SH-SY5Y (cell line): ENCODE data around the gene FRMD5.

ENCODE experiments used
- GATA2 ChIP-seq: IDR thresholded peaks from 2 replicates; pipeline ENCODE4 v1.6.1; 2011; ENCODE audit warnings: mild to moderate bottlenecking, low read depth, low read length
- GATA3 ChIP-seq: IDR thresholded peaks from 2 replicates; pipeline ENCODE4 v1.6.1; 2011; ENCODE audit warnings: low read depth, mild to moderate bottlenecking, low read length, moderate library complexity

The FRMD5 gene

DNA sequence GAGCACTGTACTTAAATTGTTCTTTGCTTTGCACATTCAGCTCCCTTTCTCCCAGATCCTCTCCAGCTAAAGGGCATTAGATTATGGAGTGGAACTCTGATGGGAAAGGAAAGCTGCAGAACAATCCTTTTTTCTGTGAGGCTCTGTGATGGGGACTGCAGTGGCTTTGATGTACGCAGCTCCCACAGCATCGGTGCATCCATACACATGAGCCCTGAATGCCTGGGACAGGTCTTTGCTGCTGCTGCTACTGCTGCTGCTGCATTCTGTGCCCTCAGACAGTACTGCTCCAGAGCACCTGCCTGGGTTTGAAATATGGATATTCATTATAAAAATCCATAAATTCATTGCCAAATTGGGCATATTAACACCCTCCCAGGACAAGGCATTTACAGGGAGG is 203.9 kb downstream of the FRMD5 start:
- TF ChIP-seq GATA2 (no peak), GATA3 (no peak)

DNA sequence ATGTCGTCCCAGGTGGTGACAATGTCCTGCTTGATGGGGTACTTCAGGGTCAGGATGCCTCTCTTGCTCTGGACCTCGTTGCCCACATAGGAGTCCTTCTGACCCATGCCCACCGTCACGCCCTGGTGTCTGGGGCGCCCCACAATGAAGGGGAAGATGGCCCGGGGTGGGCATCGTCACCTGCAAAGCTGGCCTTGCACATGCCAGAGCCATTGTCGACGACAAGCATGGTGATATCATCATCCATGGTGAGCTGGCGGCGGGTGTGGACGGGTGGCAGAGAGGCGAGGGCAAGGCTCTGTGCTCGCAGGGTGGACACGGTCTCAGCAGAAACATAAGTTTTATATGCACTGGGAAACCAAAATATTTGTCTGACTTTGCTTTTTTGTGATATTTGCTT is 205.1 kb downstream of the FRMD5 start:
- TF ChIP-seq GATA3 (no peak), GATA2 (no peak)

DNA sequence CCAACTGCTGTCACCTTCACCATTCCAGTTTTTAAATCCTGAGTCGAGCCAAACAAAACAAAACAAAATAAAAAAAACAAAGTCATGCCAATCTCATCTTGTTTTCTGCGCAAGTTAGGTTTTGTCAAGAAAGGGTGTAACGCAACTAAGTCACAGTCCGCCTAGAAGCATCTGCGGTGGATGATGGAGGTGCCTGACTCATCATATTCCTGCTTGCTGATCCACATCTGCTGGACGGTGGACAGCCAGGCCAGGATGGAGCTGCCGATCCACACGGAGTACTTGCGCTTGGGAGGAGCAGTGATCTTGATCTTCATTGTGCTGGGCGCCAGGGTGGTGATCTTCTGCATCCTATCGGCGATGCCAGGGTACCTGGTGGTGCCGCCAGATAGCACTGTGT is 206.2 kb downstream of the FRMD5 start:
- no peak for TF ChIP-seq GATA2
- no peak for TF ChIP-seq GATA3

DNA sequence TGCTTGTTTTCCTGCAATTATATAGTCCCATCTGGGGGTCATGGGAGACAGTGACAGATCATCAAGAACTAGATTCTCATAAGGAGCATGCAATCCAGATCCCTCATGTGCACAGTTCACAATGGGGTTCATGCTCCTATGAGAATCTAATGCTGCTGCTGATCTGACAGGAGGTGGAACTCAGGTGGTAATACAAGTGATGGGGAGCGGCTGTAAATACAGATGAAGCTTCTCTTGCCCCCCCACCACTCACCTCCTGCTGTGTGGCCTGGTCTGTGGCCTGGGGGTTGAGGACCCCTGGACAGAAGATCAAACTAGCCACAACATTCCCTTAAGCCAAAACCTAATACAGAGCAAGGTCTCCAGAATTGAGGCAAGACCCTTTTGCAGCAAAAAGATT is 207.1 kb downstream of the FRMD5 start:
- TF ChIP-seq GATA3: no peak
- no peak for TF ChIP-seq GATA2

DNA sequence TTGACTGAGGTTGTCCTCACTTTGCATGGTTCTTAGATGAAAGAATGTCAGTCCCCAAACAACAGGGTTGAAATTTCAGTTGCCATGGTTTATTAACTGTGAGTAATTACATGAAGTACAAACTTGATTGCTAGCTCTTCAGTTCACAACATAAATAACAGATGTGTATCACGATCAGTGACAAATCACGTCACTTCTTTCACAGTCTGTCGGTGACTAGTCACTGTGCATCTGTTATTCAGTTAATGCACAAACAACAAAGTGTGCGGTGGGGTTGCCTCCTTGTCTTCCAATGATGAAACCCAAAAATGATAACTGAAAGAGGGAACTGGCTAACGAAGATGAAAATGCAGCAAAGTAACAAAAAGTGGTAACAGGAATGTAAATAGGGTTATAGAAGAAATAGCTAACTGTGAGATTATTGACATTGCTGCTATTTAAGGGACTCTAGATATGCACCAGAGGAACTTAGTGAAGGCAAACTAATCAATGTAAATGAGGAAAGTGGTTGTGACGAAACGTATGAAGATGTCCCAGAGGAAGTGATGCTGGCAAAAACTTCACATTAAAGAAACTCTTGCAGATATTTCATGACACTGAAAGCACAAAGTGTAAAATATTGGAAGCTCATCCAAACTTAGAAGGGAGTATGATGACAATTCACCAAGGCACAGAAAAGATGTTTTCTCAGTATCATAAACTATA is 208.9 kb downstream of the FRMD5 start:
- TF ChIP-seq GATA2: no peak
- no peak for TF ChIP-seq GATA3

DNA sequence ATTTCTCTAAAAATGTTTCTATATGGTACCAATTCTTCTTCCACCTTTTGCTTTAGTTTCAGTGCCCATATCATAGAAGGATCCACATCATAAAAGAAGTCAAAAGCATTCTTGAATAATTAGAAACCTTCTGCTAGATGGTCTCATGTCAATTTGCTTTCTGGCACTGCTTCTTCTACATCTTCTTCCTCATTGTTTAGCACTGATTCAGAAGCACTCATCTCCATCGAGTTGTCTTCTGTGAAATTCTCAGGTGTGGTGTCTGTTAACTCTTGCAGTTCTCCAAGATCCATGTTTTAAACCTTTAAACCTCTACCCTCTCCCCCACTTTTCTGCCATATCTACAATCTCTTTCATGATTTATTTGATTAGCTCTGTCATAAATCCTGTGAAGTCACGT is 213.5 kb downstream of the FRMD5 start:
- no peak for TF ChIP-seq GATA3
- TF ChIP-seq GATA2: no peak

DNA sequence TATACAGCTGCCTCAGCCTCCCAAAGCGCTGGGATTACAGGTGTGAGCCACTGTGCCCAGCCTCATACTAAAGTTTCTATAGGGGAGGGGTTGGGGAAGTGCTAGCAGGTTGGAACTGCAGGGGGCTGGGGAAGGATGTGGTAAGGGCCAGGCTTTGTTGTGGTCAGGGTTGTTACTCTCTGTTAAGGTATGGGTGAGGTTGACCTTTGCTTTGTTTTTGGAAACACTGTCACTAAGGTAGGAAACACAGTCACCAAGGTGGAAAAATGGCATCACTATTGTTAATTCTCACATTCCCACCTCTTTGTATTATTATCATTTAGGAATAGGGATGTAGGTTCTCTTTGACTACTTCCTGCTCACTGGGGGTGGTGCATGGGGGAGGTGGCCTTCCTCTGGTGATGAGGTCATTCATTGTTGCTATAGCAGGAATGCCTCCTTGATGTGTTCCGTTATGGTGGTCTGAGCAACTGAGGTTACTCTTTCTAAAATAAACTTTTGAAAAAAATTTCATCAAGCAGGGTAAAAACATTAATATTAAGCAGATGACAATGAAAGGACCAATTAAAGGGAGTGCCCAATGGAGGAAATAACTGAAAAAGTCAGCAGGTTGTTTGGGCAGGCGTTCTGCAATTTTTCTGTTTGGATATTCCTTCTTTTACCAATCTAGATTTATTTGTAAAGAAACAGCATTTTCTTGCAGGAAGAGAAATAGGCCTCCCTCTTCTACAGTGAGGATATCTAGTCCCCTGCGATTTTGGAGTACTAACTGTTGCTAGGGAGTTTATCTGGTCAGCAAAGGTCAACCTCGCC is 217.8 kb downstream of the FRMD5 start:
- TF ChIP-seq GATA3 (no peak), GATA2 (no peak)

DNA sequence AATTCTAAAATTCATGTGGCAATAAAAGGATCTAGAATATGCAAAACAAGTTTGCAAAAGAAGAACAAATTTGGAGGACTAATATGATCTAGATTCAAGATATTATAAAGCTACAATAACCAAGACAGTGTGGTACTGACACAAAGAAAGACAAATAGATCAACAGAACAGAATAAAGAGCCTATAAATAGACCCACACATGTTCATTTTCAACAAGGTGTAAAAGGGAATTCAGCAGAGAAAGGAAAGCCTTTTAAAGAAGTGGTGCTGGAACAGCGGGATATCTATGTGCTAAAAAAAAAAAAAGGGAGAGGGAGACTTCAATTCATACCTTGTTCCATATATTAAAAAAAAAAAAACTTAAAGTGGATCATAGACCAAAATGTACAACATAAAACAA is 219.3 kb downstream of the FRMD5 start:
- TF ChIP-seq GATA2 (no peak), GATA3 (no peak)

DNA sequence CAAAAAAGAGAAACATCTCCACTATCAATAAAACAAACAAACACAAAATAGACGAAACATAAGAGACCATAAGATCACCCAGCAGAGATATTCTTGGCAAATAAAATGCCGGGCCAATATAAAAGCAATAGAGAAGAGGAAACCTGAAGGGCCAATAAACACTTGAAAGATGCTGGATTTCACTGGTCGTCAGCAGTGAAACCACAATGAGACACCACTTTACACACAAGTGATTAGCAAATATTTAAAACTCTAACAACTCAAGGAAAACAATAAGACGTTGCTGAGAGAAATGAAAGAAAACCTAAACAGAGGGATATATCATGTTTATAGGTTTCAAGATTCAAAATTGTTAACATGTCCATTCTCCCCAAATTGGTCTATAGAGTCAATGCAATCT is 219.7 kb downstream of the FRMD5 start:
- TF ChIP-seq GATA3 (no peak), GATA2 (no peak)

DNA sequence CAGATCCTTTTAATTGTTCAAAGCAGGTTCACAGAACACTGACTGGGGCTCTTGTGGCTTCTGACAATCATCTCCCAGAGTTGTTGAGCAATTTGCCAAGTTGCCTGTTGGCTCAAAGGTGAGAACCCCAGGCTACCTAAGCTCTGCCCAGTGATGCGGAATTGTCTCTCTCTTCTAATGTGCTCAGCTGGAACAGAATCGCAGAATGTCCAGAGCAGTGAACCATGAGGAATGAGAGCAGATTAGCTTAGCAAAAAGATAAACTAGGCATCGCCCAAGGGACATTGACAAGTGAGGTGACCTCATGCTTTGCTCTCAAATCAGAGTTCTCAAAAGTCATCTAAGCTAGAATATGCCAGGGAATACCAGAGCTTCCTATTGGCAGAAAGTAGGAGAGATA is 220.2 kb downstream of the FRMD5 start:
- TF ChIP-seq GATA2 (no peak), GATA3 (no peak)

DNA sequence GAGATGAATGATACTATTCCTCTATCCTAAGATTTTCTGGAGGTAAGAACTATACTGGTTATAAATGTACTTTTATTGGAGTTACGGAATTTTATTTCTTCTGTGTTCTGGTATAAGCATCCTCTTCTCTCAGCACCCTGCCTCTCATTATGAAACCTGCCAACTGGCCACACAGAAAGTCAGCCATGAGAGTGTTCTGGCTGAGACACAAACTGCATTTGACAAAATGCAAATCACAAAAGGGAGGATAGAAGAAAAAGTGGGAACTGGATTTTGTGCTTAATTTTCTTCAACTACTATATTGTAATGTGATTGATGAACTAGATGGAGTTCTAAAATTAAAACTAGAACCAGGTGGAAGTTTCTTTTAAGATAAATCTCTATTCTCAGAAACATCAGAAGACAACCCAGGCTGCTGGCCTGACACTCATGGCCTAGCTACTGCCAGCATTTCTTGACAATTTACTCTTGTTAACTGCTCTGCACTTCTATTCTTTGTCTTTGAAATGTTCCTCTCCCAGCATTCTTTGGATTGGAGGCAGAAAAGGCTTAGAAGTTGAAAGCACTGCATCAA is 225.2 kb downstream of the FRMD5 start:
- TF ChIP-seq GATA3 (no peak), GATA2 (no peak)

DNA sequence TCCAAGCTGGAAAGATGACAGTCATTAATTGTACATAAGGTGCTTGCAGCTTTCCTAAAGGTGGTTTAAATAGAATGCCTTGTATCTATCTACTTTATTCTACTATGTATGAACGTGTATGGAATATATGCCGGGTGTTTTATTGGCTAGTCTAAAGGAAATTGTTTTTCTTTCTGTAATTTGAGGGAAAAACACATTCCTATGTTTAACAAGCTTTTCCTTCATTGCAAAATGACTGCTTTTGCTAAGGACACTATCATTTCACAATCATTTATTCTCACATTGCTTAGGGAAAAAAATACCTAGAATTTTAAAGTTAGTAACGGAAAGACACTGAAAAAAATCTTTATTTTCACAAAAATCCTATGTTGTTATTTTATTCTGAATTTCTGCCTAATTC is 226.5 kb downstream of the FRMD5 start:
- TF ChIP-seq GATA2: no peak
- no peak for TF ChIP-seq GATA3

DNA sequence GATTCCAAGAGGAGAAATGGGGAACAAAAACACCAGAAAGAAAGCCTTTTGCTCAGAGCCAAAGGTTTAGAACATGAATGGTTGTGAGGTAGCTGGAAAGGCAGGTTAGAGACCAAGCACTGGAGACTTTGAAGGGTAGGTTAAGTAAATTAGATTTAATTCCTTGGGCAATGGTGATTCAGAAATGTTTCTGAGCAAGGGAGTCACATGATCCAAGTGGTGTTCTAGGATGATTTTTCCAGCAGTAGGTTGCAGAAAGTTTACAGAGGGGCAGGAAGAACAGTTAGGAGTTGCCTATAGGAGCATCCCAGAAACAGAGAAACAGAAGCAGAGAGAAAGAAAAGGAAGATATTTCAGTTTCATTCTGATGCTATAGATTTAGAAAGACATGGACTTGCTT is 228.4 kb downstream of the FRMD5 start:
- TF ChIP-seq GATA2: no peak
- no peak for TF ChIP-seq GATA3

DNA sequence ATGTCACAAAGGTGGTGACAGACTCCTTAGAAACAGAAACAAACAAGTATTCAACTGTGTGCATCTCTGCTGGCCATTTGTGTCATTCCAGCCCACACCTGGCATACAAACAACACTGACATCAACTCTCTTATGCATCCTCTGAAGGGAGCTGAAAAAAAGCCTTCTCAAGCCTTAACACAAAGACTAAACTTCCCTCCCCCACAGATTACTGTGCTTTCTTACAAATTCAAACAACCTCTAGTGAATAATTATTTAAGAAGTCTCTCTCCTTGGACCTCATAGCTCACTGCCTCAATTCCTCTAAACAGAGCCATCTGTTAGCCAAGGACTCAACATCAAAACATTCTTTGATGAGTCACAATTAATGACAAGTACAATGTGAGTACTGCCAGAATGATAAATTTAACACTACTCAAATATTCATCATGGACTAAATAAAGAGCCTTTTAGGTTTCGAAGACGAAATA is 236.2 kb downstream of the FRMD5 start:
- no peak for TF ChIP-seq GATA3
- TF ChIP-seq GATA2: no peak

DNA sequence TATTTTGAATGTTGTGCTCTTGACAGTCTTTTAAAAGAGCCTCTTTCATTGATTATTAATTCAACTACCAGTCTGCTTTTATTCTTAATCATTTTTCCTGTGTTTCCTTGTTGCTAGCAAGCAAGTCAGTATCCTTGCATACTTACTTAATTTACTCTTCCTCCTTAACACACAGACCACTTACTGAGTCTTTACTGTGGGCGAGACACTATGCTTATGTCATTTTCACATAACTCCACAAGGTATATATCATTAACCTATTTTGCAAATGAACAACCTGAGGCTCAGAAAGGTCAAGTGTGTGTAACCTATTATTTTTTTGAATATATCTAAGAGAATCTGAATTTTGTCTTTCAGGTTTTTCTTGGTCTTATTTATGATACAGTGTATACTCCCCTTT is 237.3 kb downstream of the FRMD5 start:
- TF ChIP-seq GATA2 (no peak), GATA3 (no peak)

DNA sequence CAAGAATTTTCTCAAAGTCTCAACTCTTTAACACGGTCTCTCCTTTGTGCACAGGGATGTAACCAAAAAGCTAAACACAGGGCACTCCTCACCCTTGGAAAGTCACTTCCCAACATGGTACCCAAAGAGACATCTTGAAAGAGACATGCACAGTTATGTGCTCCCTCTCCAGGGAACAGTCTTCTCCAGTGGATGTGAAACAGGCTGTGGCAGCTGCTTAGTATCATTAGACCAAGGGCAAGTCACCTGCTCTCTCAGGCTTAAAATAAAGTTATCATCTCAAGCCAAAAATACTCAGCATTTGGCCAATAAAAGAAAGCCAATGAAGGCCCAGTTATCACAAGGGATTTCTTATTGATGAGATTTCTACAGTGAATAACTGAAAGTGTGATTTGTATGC is 239.9 kb downstream of the FRMD5 start:
- no peak for TF ChIP-seq GATA2
- TF ChIP-seq GATA3: no peak
